Measurements from ENCODE around the gene MEAF6.

MEAF6 gene

GRCh38 chr1:37446874-37447273 lies 67.7 kb downstream of the MEAF6 start:
- no peak overlapping the region for H3K4me3 Mint-ChIP-seq
- intact Hi-C loops (cut with micrococcal nuclease) = no loop called here
- H3K27ac Mint-ChIP-seq = no peak overlapping the region
- no peaks in the 10 kb centered on the region for H3K9me3 Mint-ChIP-seq
- peaks cover 10% of the 10 kb centered on the region for H3K4me1 Mint-ChIP-seq (ENCODE audit: low read depth)
- peaks cover 14% of the 10 kb centered on the region for H3K27me3 Mint-ChIP-seq
- H3K36me3 Mint-ChIP-seq (ENCODE audit: low read depth) = no peaks in the 10 kb centered on the region

GRCh38 chr1:37442644-37443043 lies 71.9 kb downstream of the MEAF6 start:
- Mint-ChIP-seq H3K27ac (no peak overlapping the region), H3K4me3 (no peak overlapping the region), H3K4me1 (ENCODE audit: low read depth) (no peaks in the 10 kb centered on the region), H3K36me3 (ENCODE audit: low read depth) (no peaks in the 10 kb centered on the region), H3K9me3 (no peaks in the 10 kb centered on the region), H3K27me3 (peaks cover 20% of the 10 kb centered on the region)
- intact Hi-C loops (cut with micrococcal nuclease) = no loop called here
